Liver (tissue), 9 donors: Measurements from ENCODE around the gene ASIC2. TPM values are rescaled to one million over a fixed set of nuclear protein-coding genes. Genes with fewer than 3 reads are reported as not detected.

ENCODE experiments used
- DNase-seq: peaks from one replicate; pipeline ENCODE4 v3.0.0-alpha.2; 2017; ENCODE audit warnings: low spot score
- H3K27ac ChIP-seq, 2 donors: one replicate each; pipeline ENCODE4 v1.7.0; 2013; ENCODE audit warnings: inconsistent platforms in 2 of 2, low read length in 2 of 2, control low read depth in 1 of 2, low read depth in 1 of 2, mild to moderate bottlenecking in 1 of 2
- H3K27me3 ChIP-seq, 4 donors: one replicate each; pipeline versions ENCODE4 v1.6.1 to v1.7.0; 2013; ENCODE audit warnings: low read length in 3 of 4, inconsistent platforms in 1 of 4, mild to moderate bottlenecking in 1 of 4, moderate library complexity in 1 of 4; ENCODE audit not compliant: control insufficient read depth in 4 of 4, insufficient read depth in 4 of 4
- H3K36me3 ChIP-seq, 4 donors: one replicate each; pipeline versions ENCODE4 v1.6.1 to v1.7.0; 2013; ENCODE audit warnings: low read length in 3 of 4, mild to moderate bottlenecking in 3 of 4, low read depth in 1 of 4, moderate library complexity in 1 of 4; ENCODE audit not compliant: control insufficient read depth in 4 of 4, insufficient read depth in 3 of 4
- H3K4me1 ChIP-seq, 4 donors: one replicate each; pipeline versions ENCODE4 v1.6.1 to v1.7.0; 2013; ENCODE audit warnings: low read length in 3 of 4, mild to moderate bottlenecking in 3 of 4, moderate library complexity in 1 of 4; ENCODE audit not compliant: control insufficient read depth in 4 of 4, insufficient read depth in 4 of 4
- H3K4me3 ChIP-seq, 3 donors: one replicate each; pipeline versions ENCODE4 v1.6.1 to v1.7.0; 2013; ENCODE audit warnings: low read length in 3 of 3, control low read depth in 1 of 3, low read depth in 1 of 3, mild to moderate bottlenecking in 1 of 3
- H3K9ac ChIP-seq, 2 donors: one replicate each; pipeline ENCODE4 v1.7.0; 2013; ENCODE audit warnings: low read length in 2 of 2, mild to moderate bottlenecking in 2 of 2, moderate library complexity in 2 of 2, control low read depth in 1 of 2, low read depth in 1 of 2
- H3K9me3 ChIP-seq, 4 donors: one replicate each; pipeline versions ENCODE4 v1.6.1 to v1.7.0; 2013; ENCODE audit warnings: low read length in 3 of 4; ENCODE audit not compliant: control insufficient read depth in 4 of 4
- EGR1 ChIP-seq, 2 donors: IDR thresholded peaks; 2 replicates each; pipeline ENCODE4 v1.6.1; 2016 to 2018; ENCODE audit warnings: antibody characterized with exemption in 2 of 2, low read depth in 2 of 2
- FOXA1 ChIP-seq: IDR thresholded peaks from 2 replicates; pipeline ENCODE4 v1.6.1; 2016; ENCODE audit warnings: antibody characterized with exemption
- FOXA2 ChIP-seq: IDR thresholded peaks from 2 replicates; pipeline ENCODE4 v1.6.1; 2016; ENCODE audit warnings: antibody characterized with exemption
- GABPA ChIP-seq, 2 donors: IDR thresholded peaks in 1 of 2; conservative IDR thresholded peaks in 1 of 2; 2 replicates each; pipeline ENCODE4 v1.6.1; 2016; ENCODE audit warnings: antibody characterized with exemption in 2 of 2, mild to moderate bottlenecking in 1 of 2, moderate library complexity in 1 of 2
- HNF4A ChIP-seq, 2 donors: conservative IDR thresholded peaks; 2 replicates each; pipeline ENCODE4 v1.6.1; 2016; ENCODE audit warnings: antibody characterized with exemption in 2 of 2, mild to moderate bottlenecking in 2 of 2
- HNF4G ChIP-seq: IDR thresholded peaks from 2 replicates; pipeline ENCODE4 v1.6.1; 2016; ENCODE audit warnings: antibody characterized with exemption
- JUND ChIP-seq, 2 donors: IDR thresholded peaks; 2 replicates each; pipeline ENCODE4 v1.6.1; 2016; ENCODE audit warnings: antibody characterized with exemption in 2 of 2
- NR2F2 ChIP-seq: IDR thresholded peaks from 2 replicates; pipeline ENCODE4 v1.6.1; 2016; ENCODE audit warnings: antibody characterized with exemption
- RAD21 ChIP-seq, 2 donors: IDR thresholded peaks; 2 replicates each; pipeline ENCODE4 v1.6.1; 2016; ENCODE audit warnings: antibody characterized with exemption in 2 of 2, mild to moderate bottlenecking in 2 of 2
- RXRA ChIP-seq, 2 donors: IDR thresholded peaks; 2 replicates each; pipeline ENCODE4 v1.6.1; 2017 to 2018; ENCODE audit warnings: antibody characterized with exemption in 2 of 2, mild to moderate bottlenecking in 1 of 2
- SP1 ChIP-seq: IDR thresholded peaks from 2 replicates; pipeline ENCODE4 v1.6.1; 2018; ENCODE audit warnings: antibody characterized with exemption, mild to moderate bottlenecking
- TAF1 ChIP-seq: conservative IDR thresholded peaks from 2 replicates; pipeline ENCODE4 v1.6.1; 2016; ENCODE audit warnings: antibody characterized with exemption, mild to moderate bottlenecking
- YY1 ChIP-seq: IDR thresholded peaks from 2 replicates; pipeline ENCODE4 v1.6.1; 2016; ENCODE audit warnings: antibody characterized with exemption, mild to moderate bottlenecking
- WGBS: extraction: QIAGEN DNeasy Blood & Tissue Kit; methylation state at CpG from one replicate; pipeline ENCODE4 v1.1.7; 2013; 5-methylcytosine and 5-hydroxymethylcytosine counted together
- polyA plus RNA-seq, 2 donors: library from polyadenylated mRNA; stranded (reverse) in 1 of 2; unstranded in 1 of 2; fragments of 200-250 nt in 1 of 2; fragments of >200 nt in 1 of 2; fragmentation: Nextera tagmentation in 1 of 2; extraction: Ambion mirVana in 1 of 2; gene quantifications; one replicate each; pipeline versions ENCODE4 v1.2.1 to v1.2.3, GENCODE V29; 2013 to 2015
- total RNA-seq, 2 donors: library from RNA; depleted of rRNA; stranded (reverse); fragments of >200 nt; gene quantifications; one replicate each; pipeline ENCODE4 v1.2.3, GENCODE V29; 2014
- TF ChIP-seq, protein P1 (sequence below): fragments of 150-350 bp; IDR thresholded peaks from 2 replicates; pipeline ENCODE4 v1.5.1; 2017; ENCODE audit warnings: improper control_type of control experiment, low read depth, low read length; ENCODE audit not compliant: missing input control
- TF ChIP-seq, protein P2 (sequence below): IDR thresholded peaks from 2 replicates; pipeline ENCODE4 v1.6.1; 2016; ENCODE audit warnings: antibody characterized with exemption
- TF ChIP-seq, protein P3 (sequence below): IDR thresholded peaks from 2 replicates; pipeline ENCODE4 v1.6.1; 2016; ENCODE audit warnings: antibody characterized with exemption, mild to moderate bottlenecking
- TF ChIP-seq, protein P4 (sequence below): IDR thresholded peaks from 2 replicates; pipeline ENCODE4 v1.6.1; 2016; ENCODE audit warnings: antibody characterized with exemption
- TF ChIP-seq, protein P5 (sequence below): IDR thresholded peaks from 2 replicates; pipeline ENCODE4 v1.6.1; 2016; ENCODE audit warnings: antibody characterized with exemption
- donor health status: healthy.
- donor health status: healthy.
- donor health status: healthy.
- donor health status: healthy.
- donor health status: healthy.

The ASIC2 gene
- total and polyA plus RNA-seq, 4 donors: under 0.01 TPM; not detected in 3

DNA sequence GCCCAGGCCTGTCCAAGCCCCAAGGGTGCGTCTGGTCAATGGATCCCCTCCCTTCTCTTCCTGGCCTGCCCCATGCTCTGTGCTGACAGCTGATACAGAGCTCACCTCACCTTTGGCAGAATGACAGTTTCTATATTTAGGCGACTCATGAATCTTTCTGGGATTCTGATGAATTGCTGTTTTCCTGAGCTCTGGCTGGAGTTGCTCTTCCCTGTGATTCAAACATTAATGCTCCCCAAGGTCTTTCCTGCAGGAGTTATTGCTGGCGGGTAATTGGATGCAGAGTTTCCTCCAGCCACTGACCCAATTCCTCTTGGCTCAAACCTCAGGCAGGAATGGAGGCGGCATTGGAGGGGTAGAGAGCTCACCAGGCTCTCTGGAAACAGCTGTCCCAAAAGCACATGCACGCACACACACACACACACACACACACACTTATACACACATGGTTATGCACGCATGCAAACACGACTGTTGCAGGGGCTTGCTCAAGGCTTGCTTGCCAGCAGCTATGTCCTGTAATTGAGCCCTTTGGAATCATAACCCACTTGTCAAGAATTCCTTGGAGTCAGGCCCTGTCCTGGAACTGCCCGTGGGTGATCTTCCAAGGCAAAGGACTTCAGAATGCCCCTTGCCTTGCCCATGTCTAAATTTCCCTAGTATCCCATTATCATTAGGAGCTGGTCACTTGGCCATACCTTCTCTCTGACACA is 128.8 kb downstream of the ASIC2 start:
- Histone ChIP-seq H3K4me1 (no peaks in the 10 kb centered on the region), H3K27ac (no peak overlapping the region), H3K9ac (no peak overlapping the region), H3K4me3 (no peak overlapping the region), H3K9me3 (no peaks in the 10 kb centered on the region), H3K27me3 (peaks cover 0 to 9% (median 0%) of the 10 kb centered on the region in 4 donors), H3K36me3 (no peaks in the 10 kb centered on the region)
- no peak for TF ChIP-seq NR2F2
- TF ChIP-seq, protein P1, sequence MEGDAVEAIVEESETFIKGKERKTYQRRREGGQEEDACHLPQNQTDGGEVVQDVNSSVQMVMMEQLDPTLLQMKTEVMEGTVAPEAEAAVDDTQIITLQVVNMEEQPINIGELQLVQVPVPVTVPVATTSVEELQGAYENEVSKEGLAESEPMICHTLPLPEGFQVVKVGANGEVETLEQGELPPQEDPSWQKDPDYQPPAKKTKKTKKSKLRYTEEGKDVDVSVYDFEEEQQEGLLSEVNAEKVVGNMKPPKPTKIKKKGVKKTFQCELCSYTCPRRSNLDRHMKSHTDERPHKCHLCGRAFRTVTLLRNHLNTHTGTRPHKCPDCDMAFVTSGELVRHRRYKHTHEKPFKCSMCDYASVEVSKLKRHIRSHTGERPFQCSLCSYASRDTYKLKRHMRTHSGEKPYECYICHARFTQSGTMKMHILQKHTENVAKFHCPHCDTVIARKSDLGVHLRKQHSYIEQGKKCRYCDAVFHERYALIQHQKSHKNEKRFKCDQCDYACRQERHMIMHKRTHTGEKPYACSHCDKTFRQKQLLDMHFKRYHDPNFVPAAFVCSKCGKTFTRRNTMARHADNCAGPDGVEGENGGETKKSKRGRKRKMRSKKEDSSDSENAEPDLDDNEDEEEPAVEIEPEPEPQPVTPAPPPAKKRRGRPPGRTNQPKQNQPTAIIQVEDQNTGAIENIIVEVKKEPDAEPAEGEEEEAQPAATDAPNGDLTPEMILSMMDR: no peak
- TF ChIP-seq, protein P2, sequence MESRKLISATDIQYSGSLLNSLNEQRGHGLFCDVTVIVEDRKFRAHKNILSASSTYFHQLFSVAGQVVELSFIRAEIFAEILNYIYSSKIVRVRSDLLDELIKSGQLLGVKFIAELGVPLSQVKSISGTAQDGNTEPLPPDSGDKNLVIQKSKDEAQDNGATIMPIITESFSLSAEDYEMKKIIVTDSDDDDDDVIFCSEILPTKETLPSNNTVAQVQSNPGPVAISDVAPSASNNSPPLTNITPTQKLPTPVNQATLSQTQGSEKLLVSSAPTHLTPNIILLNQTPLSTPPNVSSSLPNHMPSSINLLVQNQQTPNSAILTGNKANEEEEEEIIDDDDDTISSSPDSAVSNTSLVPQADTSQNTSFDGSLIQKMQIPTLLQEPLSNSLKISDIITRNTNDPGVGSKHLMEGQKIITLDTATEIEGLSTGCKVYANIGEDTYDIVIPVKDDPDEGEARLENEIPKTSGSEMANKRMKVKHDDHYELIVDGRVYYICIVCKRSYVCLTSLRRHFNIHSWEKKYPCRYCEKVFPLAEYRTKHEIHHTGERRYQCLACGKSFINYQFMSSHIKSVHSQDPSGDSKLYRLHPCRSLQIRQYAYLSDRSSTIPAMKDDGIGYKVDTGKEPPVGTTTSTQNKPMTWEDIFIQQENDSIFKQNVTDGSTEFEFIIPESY: no peak
- no peak for TF ChIP-seq FOXA1
- no peak for TF ChIP-seq EGR1 (IDR thresholded peaks at IDR 0.05; ENCODE audit: low read depth in 2 of 2)
- TF ChIP-seq HNF4A (conservative IDR thresholded peaks at IDR 0.05): no peak
- no peak for TF ChIP-seq JUND (IDR thresholded peaks at IDR 0.05)
- TF ChIP-seq RAD21 (IDR thresholded peaks at IDR 0.05): no peak
- no peak for TF ChIP-seq YY1
- TF ChIP-seq, protein P3, sequence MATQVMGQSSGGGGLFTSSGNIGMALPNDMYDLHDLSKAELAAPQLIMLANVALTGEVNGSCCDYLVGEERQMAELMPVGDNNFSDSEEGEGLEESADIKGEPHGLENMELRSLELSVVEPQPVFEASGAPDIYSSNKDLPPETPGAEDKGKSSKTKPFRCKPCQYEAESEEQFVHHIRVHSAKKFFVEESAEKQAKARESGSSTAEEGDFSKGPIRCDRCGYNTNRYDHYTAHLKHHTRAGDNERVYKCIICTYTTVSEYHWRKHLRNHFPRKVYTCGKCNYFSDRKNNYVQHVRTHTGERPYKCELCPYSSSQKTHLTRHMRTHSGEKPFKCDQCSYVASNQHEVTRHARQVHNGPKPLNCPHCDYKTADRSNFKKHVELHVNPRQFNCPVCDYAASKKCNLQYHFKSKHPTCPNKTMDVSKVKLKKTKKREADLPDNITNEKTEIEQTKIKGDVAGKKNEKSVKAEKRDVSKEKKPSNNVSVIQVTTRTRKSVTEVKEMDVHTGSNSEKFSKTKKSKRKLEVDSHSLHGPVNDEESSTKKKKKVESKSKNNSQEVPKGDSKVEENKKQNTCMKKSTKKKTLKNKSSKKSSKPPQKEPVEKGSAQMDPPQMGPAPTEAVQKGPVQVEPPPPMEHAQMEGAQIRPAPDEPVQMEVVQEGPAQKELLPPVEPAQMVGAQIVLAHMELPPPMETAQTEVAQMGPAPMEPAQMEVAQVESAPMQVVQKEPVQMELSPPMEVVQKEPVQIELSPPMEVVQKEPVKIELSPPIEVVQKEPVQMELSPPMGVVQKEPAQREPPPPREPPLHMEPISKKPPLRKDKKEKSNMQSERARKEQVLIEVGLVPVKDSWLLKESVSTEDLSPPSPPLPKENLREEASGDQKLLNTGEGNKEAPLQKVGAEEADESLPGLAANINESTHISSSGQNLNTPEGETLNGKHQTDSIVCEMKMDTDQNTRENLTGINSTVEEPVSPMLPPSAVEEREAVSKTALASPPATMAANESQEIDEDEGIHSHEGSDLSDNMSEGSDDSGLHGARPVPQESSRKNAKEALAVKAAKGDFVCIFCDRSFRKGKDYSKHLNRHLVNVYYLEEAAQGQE: no peak
- TF ChIP-seq, protein P4, sequence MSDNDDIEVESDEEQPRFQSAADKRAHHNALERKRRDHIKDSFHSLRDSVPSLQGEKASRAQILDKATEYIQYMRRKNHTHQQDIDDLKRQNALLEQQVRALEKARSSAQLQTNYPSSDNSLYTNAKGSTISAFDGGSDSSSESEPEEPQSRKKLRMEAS: no peak
- TF ChIP-seq GABPA (IDR thresholded peaks at IDR 0.05 in 1 of 2, conservative IDR thresholded peaks at IDR 0.05 in 1 of 2): no peak
- TF ChIP-seq, protein P5, sequence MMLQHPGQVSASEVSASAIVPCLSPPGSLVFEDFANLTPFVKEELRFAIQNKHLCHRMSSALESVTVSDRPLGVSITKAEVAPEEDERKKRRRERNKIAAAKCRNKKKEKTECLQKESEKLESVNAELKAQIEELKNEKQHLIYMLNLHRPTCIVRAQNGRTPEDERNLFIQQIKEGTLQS: no peak
- TF ChIP-seq RXRA (IDR thresholded peaks at IDR 0.05): no peak
- TF ChIP-seq TAF1: no peak
- TF ChIP-seq FOXA2: no peak
- no peak for TF ChIP-seq HNF4G
- no peak for TF ChIP-seq SP1
- DNase-seq: no peak
- 68% methylated on average over 8 of the region's 8 CpGs for WGBS
